ENCODE measurements around the gene CRY2. TPM values are rescaled to one million over a fixed set of nuclear protein-coding genes. Genes with fewer than 3 reads are reported as not detected.
"Not testable (repeated sequence)": the region's sequence is repeated elsewhere in the genome, so short reads cannot be mapped to it uniquely, and the experiment has no call there.

CRY2 gene
- total RNA-seq, 6 experiments from 2014 or later, result 12.5 to 16.4 (median 14.1) TPM

DNA sequence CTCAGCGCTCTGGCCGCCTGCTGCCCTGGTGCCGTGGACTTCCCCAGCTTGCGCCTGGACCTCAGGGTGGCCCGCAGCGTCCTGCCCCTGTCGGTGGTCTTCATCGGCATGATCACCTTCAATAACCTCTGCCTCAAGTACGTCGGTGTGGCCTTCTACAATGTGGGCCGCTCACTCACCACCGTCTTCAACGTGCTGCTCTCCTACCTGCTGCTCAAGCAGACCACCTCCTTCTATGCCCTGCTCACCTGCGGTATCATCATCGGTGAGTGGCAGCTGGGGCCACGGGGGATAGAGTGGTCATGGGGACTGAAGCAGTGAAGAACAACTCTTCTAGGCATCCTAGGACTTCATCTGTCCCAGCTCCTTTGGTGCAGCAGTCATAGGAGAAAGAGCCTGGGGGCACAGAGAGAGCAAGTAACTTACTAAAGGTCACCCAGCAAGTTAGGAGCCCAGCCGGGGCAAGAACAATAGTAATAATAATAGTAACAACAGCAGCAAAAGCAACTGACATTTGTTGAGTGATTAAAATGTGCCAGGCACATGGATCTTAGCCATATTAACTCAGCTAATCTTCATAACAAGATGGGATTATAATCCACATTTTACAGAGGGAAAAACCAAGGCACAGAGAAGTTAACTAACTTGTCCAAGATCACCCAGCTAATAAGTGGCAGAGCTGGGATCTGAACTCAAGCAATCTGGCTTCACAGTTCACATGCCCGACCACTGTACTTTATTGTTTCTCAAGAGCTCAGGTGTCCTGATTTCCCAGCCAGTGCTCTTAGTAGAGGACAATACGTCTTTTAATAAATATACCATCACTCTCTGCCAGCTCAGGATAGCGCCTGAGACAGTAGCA lies 41.0 kb upstream of the CRY2 start:
- Mint-ChIP-seq H3K27me3 (ENCODE audit: insufficient read depth) (peaks cover 5% of the 10 kb centered on the region), H3K4me3 (peak overlapping the region; percentile 96), H3K27ac (peak overlapping the region; percentile 99), H3K4me1 (ENCODE audit: low read depth) (peaks cover 41% of the 10 kb centered on the region), H3K9me3 (no peaks in the 10 kb centered on the region), H3K36me3 (ENCODE audit: low read depth) (peaks cover 19% of the 10 kb centered on the region)
- DNase-seq, result no peak
- TF ChIP-seq, protein P1, sequence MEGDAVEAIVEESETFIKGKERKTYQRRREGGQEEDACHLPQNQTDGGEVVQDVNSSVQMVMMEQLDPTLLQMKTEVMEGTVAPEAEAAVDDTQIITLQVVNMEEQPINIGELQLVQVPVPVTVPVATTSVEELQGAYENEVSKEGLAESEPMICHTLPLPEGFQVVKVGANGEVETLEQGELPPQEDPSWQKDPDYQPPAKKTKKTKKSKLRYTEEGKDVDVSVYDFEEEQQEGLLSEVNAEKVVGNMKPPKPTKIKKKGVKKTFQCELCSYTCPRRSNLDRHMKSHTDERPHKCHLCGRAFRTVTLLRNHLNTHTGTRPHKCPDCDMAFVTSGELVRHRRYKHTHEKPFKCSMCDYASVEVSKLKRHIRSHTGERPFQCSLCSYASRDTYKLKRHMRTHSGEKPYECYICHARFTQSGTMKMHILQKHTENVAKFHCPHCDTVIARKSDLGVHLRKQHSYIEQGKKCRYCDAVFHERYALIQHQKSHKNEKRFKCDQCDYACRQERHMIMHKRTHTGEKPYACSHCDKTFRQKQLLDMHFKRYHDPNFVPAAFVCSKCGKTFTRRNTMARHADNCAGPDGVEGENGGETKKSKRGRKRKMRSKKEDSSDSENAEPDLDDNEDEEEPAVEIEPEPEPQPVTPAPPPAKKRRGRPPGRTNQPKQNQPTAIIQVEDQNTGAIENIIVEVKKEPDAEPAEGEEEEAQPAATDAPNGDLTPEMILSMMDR (IDR thresholded peaks at IDR 0.05), result no peak

DNA sequence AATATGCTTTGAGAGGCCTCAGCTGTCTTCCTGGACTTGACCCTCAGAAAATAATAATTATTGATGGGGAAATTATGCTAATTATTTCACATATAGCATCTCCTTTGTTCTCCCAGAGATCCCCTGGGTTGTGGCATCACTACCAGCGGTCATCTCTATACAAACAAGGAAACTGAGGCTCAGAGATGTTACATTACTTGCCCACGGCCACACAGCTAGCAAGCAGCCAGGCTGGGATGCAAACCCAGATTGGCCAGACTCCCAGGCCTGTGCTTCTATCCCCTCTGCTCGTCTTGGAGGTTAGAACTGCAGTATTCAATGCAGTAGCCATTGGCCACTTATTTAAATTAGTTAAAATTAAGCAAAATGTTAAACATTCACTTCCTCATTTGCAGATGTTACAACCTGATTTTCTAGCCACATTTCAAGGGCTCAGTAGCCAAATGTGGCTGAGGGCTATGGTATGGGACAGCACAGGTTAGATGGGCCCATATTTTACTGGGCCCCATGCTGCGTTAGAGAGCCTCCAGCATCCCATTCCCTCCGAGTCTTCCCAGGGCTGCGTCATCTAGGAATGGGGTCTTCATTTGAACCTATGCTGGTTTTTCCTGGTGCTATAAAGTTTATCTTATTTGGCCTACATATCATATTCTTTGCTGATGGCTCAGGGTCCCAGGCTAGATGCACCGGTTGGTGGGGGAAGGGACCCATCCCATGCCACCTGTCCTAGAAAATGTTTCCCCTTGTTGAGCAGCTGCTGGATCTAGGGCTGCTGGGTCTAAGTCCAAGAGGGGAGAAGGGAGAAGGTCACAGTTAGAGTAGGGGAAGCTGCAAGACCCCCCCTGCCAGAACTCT lies 40.1 kb upstream of the CRY2 start:
- peaks cover 19% of the 10 kb centered on the region for H3K36me3 Mint-ChIP-seq (ENCODE audit: low read depth)
- H3K27ac Mint-ChIP-seq, result peak overlapping the region; percentile 99; the same call in 1 of the 2 replicates
- DNase-seq, result no peak
- H3K27me3 Mint-ChIP-seq (ENCODE audit: insufficient read depth), result peaks cover 3% of the 10 kb centered on the region
- H3K9me3 Mint-ChIP-seq, result no peaks in the 10 kb centered on the region
- peaks cover 41% of the 10 kb centered on the region for H3K4me1 Mint-ChIP-seq (ENCODE audit: low read depth)
- TF ChIP-seq, protein P1 (IDR thresholded peaks at IDR 0.05), result no peak
- peak overlapping the region; percentile 96 for H3K4me3 Mint-ChIP-seq

DNA sequence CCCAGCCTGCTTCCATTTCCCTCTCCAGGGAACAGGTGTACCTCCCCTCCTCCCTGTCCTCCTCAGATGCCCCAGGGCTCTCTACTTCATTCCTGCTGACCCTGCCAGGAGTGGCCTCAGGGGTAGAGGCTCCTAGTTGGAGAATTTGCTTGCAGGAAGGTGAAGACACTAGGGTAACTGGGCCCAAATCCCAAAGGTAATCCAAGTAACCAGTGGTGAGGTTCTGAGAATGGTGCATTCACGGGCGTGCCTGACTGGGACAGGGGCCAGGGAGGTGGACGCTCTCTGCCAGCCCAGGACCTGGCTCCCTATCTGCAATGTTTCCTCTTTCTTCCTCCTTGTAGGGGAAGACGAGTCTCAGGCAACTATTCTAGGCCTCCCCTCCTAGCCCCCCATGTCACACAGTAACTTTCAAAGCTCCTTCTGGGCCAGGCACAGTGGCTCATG lies 39.5 kb upstream of the CRY2 start:
- no peak for DNase-seq
- Mint-ChIP-seq H3K27ac (no peak overlapping the region), H3K4me1 (ENCODE audit: low read depth) (peaks cover 41% of the 10 kb centered on the region), H3K9me3 (no peaks in the 10 kb centered on the region), H3K4me3 (peak overlapping the region; percentile 96), H3K36me3 (ENCODE audit: low read depth) (peaks cover 19% of the 10 kb centered on the region), H3K27me3 (ENCODE audit: insufficient read depth) (peaks cover 2% of the 10 kb centered on the region)
- TF ChIP-seq, protein P1 (IDR thresholded peaks at IDR 0.05), result no peak

DNA sequence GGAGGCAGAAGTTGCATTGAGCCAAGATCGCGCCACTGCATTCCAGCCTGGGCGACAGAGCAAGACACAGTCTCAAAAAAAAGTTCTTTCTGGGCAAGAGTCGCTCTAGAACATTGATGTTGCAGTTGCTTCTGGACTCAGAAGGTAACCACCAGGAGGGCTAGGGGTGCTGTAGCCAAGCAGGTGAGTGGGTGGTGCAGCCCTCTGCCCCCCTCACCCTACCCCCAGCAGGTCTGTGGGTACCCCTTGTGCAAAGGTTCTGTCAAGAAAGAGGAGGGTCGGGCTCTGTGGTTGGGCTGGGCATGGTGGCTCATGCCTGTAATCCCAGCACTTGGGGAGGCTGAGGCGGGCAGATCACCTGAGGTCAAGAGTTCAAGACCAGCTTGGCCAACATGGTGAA lies 38.8 kb upstream of the CRY2 start:
- H3K9me3 Mint-ChIP-seq; H3K4me3 Mint-ChIP-seq; DNase-seq; H3K27ac Mint-ChIP-seq; H3K27me3 Mint-ChIP-seq (ENCODE audit: insufficient read depth): not testable (repeated sequence)
- Mint-ChIP-seq H3K36me3 (ENCODE audit: low read depth) (peaks cover 19% of the 10 kb centered on the region), H3K4me1 (ENCODE audit: low read depth) (peaks cover 41% of the 10 kb centered on the region)

DNA sequence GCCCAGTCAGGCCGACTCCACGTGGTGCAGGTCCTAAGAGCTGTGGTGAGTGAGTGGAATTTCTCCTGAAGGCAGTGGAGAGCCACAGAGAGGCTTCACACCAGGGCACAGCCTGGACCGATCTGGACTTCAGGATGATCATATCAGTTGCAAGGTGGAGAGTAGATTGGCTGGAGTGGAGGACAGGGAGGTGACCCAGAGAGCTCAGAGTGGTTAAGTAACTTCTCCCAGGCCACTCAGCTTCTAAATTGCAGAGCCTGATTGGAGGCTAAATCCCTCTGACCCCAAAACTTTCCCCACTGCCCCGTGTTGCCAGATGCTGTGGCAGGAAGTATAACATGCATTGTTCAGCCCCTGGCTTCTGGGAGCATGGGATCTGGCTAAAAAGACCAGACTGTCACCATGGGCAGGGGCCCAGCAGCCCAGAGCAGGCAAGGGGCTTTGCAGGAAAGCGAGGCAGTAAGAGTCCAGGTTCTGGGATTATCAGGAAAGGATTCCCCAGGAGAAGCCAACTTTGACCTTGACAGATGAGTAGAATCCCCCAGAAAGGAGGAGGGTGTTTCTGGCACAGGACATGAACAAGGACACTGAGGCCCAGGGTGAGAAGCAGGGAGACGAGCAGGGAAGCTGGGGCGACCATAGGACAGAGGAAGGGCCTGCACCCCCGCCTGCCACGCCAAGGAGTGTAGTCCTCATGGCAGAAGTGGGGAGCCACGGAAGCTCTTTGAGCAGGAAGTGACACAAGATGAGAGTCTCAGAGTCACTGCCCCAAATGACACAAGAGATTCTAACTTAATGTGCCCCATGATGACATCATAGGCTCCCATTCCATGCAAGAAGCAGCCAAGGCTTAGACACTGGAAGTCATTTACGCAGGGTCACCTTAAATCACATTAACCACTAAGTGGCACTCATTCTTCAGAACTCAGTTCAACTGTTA lies 37.5 kb upstream of the CRY2 start:
- Mint-ChIP-seq H3K27me3 (ENCODE audit: insufficient read depth) (no peaks in the 10 kb centered on the region; the same call in none of the 2 replicates), H3K9me3 (no peaks in the 10 kb centered on the region), H3K36me3 (ENCODE audit: low read depth) (peaks cover 19% of the 10 kb centered on the region), H3K4me3 (no peak overlapping the region), H3K4me1 (ENCODE audit: low read depth) (peaks cover 41% of the 10 kb centered on the region), H3K27ac (no peak overlapping the region)
- TF ChIP-seq, protein P1 (IDR thresholded peaks at IDR 0.05), result no peak
- no peak for DNase-seq
